Heart left ventricle (tissue), 13 donors: ENCODE results near the gene LYPD1.

ENCODE experiments used
- POLR2A ChIP-seq, 2 donors: fragments of 450-650 bp; IDR thresholded peaks; one replicate each; pipeline ENCODE4 v1.6.1; 2017; ENCODE audit warnings: antibody characterized with exemption in 2 of 2, mild to moderate bottlenecking in 2 of 2, moderate library complexity in 2 of 2
- TF ChIP-seq, protein P1 (sequence below), 12 donors: fragments of 200-600 bp; sonication (generic) in 4 of 12; IDR thresholded peaks; one replicate each; pipeline versions ENCODE4 v1.5.0 to v1.8.0; 2018 to 2022; ENCODE audit warnings: antibody characterized with exemption in 12 of 12, mild to moderate bottlenecking in 5 of 12
- donor health status: ischemic (EF 13 %, LVEDD 7.1; RV severe dilation, severe dysfunction).
- donor health status: DM: no; HTN: yes; CAD: no.
- donor health status: DM: no; HTN: no; CAD: no.
- donor health status: ischemic (EF 25% LVEDD 6.9; RV normal size, moderate dysfunction).
- donor health status: ischemic (EF 25% LVEDD 5.7; RV mildly dilated, moderate dysfunction).
- donor health status: ischemic (EF 35%, LVEDD 5.7; RV mildly dilated, moderate dysfunction).
- donor health status: nonischemic (EF 11% LVEDD 7.7; RV severe dilation, severe dysfunction).
- donor health status: DM: yes; HTN: yes; CAD: no.
- donor health status: PGD.
- donor health status: ischemic (EF 29% LVEDD 5.4; RV normal size, mild dysfunction).
- donor health status: nonischemic (EF 23%, LVEDD 6.1; RV moderate dilation, normal function).

- TF ChIP-seq, protein P1, sequence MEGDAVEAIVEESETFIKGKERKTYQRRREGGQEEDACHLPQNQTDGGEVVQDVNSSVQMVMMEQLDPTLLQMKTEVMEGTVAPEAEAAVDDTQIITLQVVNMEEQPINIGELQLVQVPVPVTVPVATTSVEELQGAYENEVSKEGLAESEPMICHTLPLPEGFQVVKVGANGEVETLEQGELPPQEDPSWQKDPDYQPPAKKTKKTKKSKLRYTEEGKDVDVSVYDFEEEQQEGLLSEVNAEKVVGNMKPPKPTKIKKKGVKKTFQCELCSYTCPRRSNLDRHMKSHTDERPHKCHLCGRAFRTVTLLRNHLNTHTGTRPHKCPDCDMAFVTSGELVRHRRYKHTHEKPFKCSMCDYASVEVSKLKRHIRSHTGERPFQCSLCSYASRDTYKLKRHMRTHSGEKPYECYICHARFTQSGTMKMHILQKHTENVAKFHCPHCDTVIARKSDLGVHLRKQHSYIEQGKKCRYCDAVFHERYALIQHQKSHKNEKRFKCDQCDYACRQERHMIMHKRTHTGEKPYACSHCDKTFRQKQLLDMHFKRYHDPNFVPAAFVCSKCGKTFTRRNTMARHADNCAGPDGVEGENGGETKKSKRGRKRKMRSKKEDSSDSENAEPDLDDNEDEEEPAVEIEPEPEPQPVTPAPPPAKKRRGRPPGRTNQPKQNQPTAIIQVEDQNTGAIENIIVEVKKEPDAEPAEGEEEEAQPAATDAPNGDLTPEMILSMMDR (IDR thresholded peaks at IDR 0.05): no peak
- no peak for TF ChIP-seq POLR2A (IDR thresholded peaks at IDR 0.05)
Measured at GRCh38 chr2:132636346-132636745, 33.7 kb downstream of the LYPD1 start.
